Glutamatergic neuron (in vitro differentiated cells): ENCODE results near the gene BRINP3. TPM values are rescaled to one million over a fixed set of nuclear protein-coding genes. Genes with fewer than 3 reads are reported as not detected.

ENCODE experiments used
- DNase-seq: peaks from one replicate; pipeline ENCODE4 v3.0.0; 2022
- H3K27ac Mint-ChIP-seq: one replicate; pipeline ENCODE4 v1.8.0; 2020; ENCODE audit warnings: mild to moderate bottlenecking, mixed read lengths, inconsistent platforms; ENCODE audit not compliant: unreplicated experiment
- H3K27me3 Mint-ChIP-seq: one replicate; pipeline ENCODE4 v1.8.0; 2020; ENCODE audit warnings: mild to moderate bottlenecking, moderate library complexity, mixed read lengths, inconsistent platforms; ENCODE audit not compliant: unreplicated experiment
- H3K36me3 Mint-ChIP-seq: one replicate; pipeline ENCODE4 v1.8.0; 2020; ENCODE audit warnings: mild to moderate bottlenecking, mixed read lengths, inconsistent platforms; ENCODE audit not compliant: unreplicated experiment
- H3K4me1 Mint-ChIP-seq: one replicate; pipeline ENCODE4 v1.8.0; 2020; ENCODE audit warnings: mild to moderate bottlenecking, low read depth, mixed read lengths, inconsistent platforms; ENCODE audit not compliant: unreplicated experiment
- H3K4me3 Mint-ChIP-seq: one replicate; pipeline ENCODE4 v1.8.0; 2020; ENCODE audit warnings: mild to moderate bottlenecking, mixed read lengths, inconsistent platforms; ENCODE audit not compliant: unreplicated experiment
- H3K9me3 Mint-ChIP-seq: one replicate; pipeline ENCODE4 v1.8.0; 2020; ENCODE audit warnings: mild to moderate bottlenecking, moderate library complexity, mixed read lengths, inconsistent platforms; ENCODE audit not compliant: unreplicated experiment
- total RNA-seq: library from RNA; stranded (reverse); fragmentation: NEBNext Ultra II Directional; extraction: Animal tissue kit (Norgen Biotek cat#: 25700); gene quantifications from one replicate; pipeline ENCODE4 v1.2.1, GENCODE V29; 2021; ENCODE audit not compliant: unreplicated experiment
- TF ChIP-seq, protein P1 (sequence below): fragments of 200-600 bp; sonication (generic); IDR thresholded peaks from one replicate; pipeline ENCODE4 v1.5.0; 2021; ENCODE audit not compliant: partially characterized antibody, unreplicated experiment

Gene BRINP3
- total RNA-seq, 1 donor from 2014 or later: not detected

DNA sequence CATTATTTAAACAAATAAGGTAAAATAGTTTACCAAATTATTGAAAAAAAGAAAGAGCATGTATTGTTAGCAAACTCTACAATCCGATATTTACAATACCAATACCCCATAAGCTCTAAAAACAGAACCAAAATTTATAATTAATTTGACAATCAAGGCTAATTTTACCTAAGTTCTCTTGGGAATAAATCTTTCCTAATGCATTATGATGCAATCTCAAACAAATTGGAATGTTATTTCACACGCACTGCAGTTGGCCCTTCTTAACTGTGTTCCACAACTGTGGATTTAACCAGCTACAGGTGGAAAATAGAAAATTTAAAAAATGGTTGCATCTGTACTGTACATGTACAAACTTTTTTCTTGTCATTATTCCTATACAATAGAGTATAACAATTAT lies 300.1 kb downstream of the BRINP3 start:
- Mint-ChIP-seq H3K27ac (no peak overlapping the region), H3K27me3 (no peaks in the 10 kb centered on the region), H3K4me3 (no peak overlapping the region), H3K9me3 (no peaks in the 10 kb centered on the region), H3K4me1 (peaks cover 8% of the 10 kb centered on the region), H3K36me3 (no peaks in the 10 kb centered on the region)
- no peak for DNase-seq
- TF ChIP-seq, protein P1, sequence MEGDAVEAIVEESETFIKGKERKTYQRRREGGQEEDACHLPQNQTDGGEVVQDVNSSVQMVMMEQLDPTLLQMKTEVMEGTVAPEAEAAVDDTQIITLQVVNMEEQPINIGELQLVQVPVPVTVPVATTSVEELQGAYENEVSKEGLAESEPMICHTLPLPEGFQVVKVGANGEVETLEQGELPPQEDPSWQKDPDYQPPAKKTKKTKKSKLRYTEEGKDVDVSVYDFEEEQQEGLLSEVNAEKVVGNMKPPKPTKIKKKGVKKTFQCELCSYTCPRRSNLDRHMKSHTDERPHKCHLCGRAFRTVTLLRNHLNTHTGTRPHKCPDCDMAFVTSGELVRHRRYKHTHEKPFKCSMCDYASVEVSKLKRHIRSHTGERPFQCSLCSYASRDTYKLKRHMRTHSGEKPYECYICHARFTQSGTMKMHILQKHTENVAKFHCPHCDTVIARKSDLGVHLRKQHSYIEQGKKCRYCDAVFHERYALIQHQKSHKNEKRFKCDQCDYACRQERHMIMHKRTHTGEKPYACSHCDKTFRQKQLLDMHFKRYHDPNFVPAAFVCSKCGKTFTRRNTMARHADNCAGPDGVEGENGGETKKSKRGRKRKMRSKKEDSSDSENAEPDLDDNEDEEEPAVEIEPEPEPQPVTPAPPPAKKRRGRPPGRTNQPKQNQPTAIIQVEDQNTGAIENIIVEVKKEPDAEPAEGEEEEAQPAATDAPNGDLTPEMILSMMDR: no peak

DNA sequence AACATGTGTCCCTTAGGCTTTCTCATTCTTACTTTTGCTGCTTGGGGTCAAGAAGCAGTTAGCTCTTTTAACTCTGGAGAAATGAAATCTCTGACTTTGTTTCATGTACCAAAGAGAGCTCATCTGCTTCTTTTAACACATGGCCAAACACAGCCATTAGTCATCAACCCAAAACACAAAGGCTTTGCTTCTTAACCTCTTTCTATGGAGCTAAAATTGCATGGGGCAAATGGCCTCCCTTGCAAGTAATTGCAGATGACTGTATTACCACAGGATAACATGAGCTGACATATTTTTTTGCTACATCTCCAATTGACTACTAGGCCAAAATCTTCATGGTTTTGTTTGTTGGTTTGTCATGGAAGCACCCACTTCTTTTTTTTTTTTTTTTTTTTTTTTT lies 300.9 kb downstream of the BRINP3 start:
- no peaks in the 10 kb centered on the region for H3K36me3 Mint-ChIP-seq
- H3K9me3 Mint-ChIP-seq: no peaks in the 10 kb centered on the region
- H3K4me1 Mint-ChIP-seq: peaks cover 8% of the 10 kb centered on the region
- TF ChIP-seq, protein P1: no peak
- H3K27me3 Mint-ChIP-seq: no peaks in the 10 kb centered on the region
- no peak overlapping the region for H3K27ac Mint-ChIP-seq
- DNase-seq: no peak
- H3K4me3 Mint-ChIP-seq: no peak overlapping the region

DNA sequence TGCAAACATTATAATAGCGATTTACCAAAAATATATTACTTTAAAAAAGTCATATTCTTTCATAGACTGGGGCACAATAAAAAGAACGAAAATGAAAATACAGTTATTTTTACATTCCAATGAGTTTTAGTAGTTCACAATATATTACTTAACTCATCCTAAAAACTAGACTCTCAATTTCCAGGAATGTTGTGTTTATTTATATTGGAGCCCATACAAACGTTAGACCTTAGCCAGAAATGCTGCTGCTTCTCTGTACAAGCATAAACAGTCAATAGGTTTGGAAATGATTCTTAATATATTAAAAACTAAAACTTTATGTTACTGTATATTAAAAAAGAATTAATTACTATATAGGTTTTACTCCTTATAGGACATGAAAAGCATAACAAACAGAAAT lies 302.3 kb downstream of the BRINP3 start:
- Mint-ChIP-seq H3K27me3 (no peaks in the 10 kb centered on the region), H3K27ac (no peak overlapping the region), H3K4me3 (no peak overlapping the region), H3K36me3 (no peaks in the 10 kb centered on the region), H3K9me3 (no peaks in the 10 kb centered on the region), H3K4me1 (peaks cover 8% of the 10 kb centered on the region)
- TF ChIP-seq, protein P1: no peak
- no peak for DNase-seq

DNA sequence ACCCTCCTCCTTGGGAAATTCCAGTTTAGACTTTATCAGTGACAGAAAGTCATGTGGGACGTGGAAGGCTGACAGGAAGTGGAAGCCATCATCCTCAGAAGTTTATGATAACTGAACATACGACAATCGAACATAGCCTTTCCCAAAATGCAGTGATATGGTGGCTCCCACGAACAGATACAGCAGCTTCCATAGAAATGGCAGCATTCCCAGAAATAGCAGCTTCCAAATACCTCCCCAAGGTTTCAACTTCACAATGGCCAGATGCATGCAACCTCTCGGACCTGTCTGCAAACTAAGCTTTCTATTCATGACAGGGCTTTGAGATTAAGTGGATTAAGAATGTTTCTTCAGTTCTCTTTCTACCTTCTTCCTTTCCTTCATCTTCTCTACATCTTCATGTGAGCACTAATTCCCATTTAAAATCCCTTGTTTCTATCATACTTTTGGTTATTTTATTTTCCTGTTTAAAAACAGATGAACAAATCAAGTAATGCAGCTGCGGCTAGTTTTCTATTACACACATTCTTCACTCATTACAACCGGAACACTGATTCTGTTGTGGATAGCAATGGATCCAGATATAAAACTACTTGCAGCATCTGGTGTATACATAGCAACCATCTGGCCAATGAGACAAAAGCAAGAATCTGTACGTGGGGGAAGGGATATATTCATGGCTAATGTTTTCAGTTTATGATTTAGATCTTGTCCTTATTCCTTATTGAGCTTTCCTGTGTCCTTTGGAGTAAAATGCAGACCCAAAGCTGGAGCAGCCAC lies 304.8 kb downstream of the BRINP3 start:
- Mint-ChIP-seq H3K4me1 (peaks cover 6% of the 10 kb centered on the region), H3K36me3 (no peaks in the 10 kb centered on the region), H3K27ac (no peak overlapping the region), H3K27me3 (no peaks in the 10 kb centered on the region), H3K9me3 (no peaks in the 10 kb centered on the region), H3K4me3 (no peak overlapping the region)
- TF ChIP-seq, protein P1: no peak
- DNase-seq: no peak

DNA sequence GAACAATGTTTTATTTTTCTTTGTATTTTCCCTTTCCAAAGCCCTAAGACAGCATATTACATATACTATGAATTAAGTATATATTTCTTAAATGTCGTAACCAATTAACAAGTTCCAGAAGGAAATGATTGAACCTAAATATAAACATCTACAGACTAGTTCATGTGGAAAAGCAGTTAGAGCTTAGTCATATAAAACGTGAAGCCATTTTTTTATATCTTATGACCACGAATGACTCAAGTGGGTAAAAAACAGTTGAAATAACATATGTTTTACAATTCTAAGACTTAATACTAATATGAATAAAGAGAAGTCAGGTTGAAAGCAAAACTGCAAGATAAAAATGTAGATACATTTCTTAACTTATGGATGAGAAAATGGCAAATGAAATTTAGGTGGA lies 307.3 kb downstream of the BRINP3 start:
- H3K4me1 Mint-ChIP-seq: peaks cover 6% of the 10 kb centered on the region
- no peaks in the 10 kb centered on the region for H3K9me3 Mint-ChIP-seq
- H3K4me3 Mint-ChIP-seq: no peak overlapping the region
- no peak for DNase-seq
- no peak overlapping the region for H3K27ac Mint-ChIP-seq
- no peaks in the 10 kb centered on the region for H3K36me3 Mint-ChIP-seq
- H3K27me3 Mint-ChIP-seq: no peaks in the 10 kb centered on the region
- TF ChIP-seq, protein P1: no peak
